NCI-H2196 treated with DMSO at 0.1 percent for 48 hours (cell line): ENCODE measurements around the gene SLC16A6.
"Not testable (repeated sequence)": the region's sequence is repeated elsewhere in the genome, so short reads cannot be mapped to it uniquely, and the experiment has no call there.

Source experiments
- DNase-seq: peaks from one replicate; lab custom pipeline; 2025; ENCODE audit not compliant: unreplicated experiment; lab: John Stamatoyannopoulos, UW

Gene SLC16A6

DNA sequence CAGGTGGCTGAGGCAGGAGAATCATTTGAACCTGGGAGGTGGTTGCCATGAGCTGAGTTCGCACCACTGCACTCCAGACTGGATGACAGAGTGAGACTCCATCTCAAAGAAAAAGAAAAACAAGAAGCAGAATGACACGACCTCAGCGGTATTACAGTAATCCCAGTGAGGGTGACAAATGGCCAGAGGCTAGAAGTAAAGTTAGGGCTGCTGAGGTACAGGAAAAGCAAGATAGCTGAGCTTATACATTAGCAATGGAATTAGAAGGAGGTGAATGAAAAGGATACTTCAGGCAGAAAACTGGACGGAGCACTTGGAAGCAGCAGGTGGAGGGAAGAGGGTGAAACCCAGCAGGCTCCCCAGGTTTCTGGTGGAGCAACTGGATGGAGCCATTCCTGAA, 69.1 kb downstream of the SLC16A6 start:
- DNase-seq, result no peak

DNA sequence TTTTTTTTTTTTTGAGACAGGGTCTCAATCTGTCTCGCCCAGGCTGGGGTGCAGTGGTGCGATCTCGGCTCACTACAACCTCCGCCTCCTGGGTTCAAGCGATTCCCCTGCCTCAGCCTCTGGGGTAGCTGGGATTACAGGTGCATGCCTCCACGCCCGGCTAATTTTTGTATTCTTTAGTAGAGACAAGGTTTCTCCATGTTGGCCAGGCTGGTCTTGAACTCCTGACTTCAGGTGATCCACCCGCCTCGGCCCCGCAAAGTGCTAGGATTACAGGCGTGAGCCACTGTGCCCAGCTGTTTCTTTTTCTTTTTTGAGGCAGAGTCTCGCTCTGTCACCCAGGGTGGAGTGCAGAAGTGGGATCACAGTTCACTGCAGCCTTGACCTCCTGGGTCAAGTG, 70.1 kb downstream of the SLC16A6 start:
- DNase-seq, result not testable (repeated sequence)

DNA sequence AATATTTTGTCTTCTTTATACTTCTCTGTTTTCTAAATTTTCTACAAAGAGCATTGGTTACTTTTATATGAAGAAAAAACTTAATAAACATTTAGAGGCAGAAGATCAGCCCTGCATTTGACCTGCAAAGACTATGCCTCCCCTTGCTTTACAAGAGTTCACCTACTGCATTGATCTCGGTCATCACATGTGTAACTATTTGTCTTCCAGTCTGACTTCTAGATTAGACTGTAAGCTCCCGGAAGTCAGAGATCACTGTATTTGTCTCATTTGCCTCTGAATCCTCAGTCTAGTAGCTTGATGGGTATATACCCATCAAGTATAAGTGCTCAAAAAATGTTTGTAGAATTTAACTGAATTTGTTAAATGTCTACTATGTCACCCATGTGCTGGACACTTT, 70.7 kb downstream of the SLC16A6 start:
- DNase-seq, result not testable (repeated sequence)

DNA sequence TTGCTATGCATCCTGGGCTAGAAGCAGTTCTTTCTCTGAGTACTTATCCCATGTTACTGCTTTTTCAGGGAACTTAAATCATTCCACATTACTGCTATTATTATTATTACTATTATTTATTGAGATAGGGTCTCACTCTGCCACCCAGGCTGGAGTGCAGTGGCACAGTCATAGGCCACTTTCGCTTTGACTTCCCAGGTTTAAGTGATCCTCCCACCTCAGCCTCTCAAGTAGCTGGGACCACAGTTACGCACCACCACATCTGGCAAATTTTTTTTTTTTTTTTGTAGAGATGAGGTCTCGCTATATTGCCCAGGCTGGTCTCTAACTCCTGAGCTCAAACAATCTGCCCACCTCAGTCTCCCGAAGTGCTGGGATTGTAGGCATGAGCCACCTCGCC, 71.5 kb downstream of the SLC16A6 start:
- not testable (repeated sequence) for DNase-seq
